Spinal cord (tissue), 10 donors: ENCODE measurements around the gene DHX29. TPM values are rescaled to one million over a fixed set of nuclear protein-coding genes. Genes with fewer than 3 reads are reported as not detected.

Experiments used
- DNase-seq, 6 donors: peaks; one replicate each; pipeline versions ENCODE4 v3.0.0 to v3.0.0-alpha.2; 2013 to 2015; ENCODE audit warnings: low spot score in 6 of 6, low read depth in 4 of 6
- H3K27ac ChIP-seq: one replicate; pipeline ENCODE4 v1.5.1; 2013; ENCODE audit warnings: low read depth, low read length, control low read depth
- H3K27me3 ChIP-seq: one replicate; pipeline ENCODE4 v1.6.1; 2013; ENCODE audit warnings: low read length; ENCODE audit not compliant: control insufficient read depth, insufficient read depth
- H3K36me3 ChIP-seq: one replicate; pipeline ENCODE4 v1.6.1; 2013; ENCODE audit warnings: low read length; ENCODE audit not compliant: control insufficient read depth, insufficient read depth
- H3K4me1 ChIP-seq: one replicate; pipeline ENCODE4 v1.6.1; 2013; ENCODE audit warnings: low read length; ENCODE audit not compliant: control insufficient read depth, insufficient read depth
- H3K4me3 ChIP-seq: one replicate; pipeline ENCODE4 v1.5.1; 2013; ENCODE audit warnings: low read depth, low read length, control low read depth
- H3K9me3 ChIP-seq: one replicate; pipeline ENCODE4 v1.6.1; 2013; ENCODE audit warnings: low read length; ENCODE audit not compliant: control insufficient read depth, insufficient read depth
- WGBS: methylation state at CpG from one replicate; pipeline ENCODE4 v1.1.5; 2013; ENCODE audit warnings: missing lambda C conversion rate; ENCODE audit not compliant: insufficient coverage; 5-methylcytosine and 5-hydroxymethylcytosine counted together
- long read RNA-seq, 4 donors: transcript quantifications; one replicate each; lab custom pipeline, GENCODE V29; 2026
- polyA plus RNA-seq, 2 donors: library from polyadenylated mRNA; unstranded; fragments of 120-200 nt; gene quantifications; one replicate each; pipeline ENCODE4 v1.2.1, GENCODE V29; 2013; ENCODE audit not compliant: insufficient read length in 2 of 2
- total RNA-seq, 2 donors: library from RNA; depleted of rRNA in 1 of 2; stranded (reverse); fragments of 120-200 nt in 1 of 2; fragments of >200 nt in 1 of 2; gene quantifications; one replicate each; pipeline versions ENCODE4 v1.2.3 to v1.2.4, GENCODE V29; 2013 to 2014
- donor health status: healthy.

DHX29 gene, protein sequence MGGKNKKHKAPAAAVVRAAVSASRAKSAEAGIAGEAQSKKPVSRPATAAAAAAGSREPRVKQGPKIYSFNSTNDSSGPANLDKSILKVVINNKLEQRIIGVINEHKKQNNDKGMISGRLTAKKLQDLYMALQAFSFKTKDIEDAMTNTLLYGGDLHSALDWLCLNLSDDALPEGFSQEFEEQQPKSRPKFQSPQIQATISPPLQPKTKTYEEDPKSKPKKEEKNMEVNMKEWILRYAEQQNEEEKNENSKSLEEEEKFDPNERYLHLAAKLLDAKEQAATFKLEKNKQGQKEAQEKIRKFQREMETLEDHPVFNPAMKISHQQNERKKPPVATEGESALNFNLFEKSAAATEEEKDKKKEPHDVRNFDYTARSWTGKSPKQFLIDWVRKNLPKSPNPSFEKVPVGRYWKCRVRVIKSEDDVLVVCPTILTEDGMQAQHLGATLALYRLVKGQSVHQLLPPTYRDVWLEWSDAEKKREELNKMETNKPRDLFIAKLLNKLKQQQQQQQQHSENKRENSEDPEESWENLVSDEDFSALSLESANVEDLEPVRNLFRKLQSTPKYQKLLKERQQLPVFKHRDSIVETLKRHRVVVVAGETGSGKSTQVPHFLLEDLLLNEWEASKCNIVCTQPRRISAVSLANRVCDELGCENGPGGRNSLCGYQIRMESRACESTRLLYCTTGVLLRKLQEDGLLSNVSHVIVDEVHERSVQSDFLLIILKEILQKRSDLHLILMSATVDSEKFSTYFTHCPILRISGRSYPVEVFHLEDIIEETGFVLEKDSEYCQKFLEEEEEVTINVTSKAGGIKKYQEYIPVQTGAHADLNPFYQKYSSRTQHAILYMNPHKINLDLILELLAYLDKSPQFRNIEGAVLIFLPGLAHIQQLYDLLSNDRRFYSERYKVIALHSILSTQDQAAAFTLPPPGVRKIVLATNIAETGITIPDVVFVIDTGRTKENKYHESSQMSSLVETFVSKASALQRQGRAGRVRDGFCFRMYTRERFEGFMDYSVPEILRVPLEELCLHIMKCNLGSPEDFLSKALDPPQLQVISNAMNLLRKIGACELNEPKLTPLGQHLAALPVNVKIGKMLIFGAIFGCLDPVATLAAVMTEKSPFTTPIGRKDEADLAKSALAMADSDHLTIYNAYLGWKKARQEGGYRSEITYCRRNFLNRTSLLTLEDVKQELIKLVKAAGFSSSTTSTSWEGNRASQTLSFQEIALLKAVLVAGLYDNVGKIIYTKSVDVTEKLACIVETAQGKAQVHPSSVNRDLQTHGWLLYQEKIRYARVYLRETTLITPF (N-terminal part only)
- total RNA-seq = 10 to 100 TPM; 28.5 to 43.3 TPM
- polyA plus RNA-seq = 10 to 100 TPM; 22.3 to 28.1 TPM
- long read RNA-seq, donor 1, full-length matches to known transcripts = 3 of 28 reads
- long read RNA-seq, donor 1, partial matches to known transcripts = 25 of 28 reads
- long read RNA-seq, donor 1, other reads (novel, unspliced or antisense) = 0 of 28 reads
- long read RNA-seq, donor 2 = 0 reads
- long read RNA-seq, donor 3 = 0 reads
- long read RNA-seq, donor 4, full-length matches to known transcripts = 1 of 32 reads
- long read RNA-seq, donor 4, partial matches to known transcripts = 31 of 32 reads
- long read RNA-seq, donor 4, other reads (novel, unspliced or antisense) = 0 of 32 reads

DNA sequence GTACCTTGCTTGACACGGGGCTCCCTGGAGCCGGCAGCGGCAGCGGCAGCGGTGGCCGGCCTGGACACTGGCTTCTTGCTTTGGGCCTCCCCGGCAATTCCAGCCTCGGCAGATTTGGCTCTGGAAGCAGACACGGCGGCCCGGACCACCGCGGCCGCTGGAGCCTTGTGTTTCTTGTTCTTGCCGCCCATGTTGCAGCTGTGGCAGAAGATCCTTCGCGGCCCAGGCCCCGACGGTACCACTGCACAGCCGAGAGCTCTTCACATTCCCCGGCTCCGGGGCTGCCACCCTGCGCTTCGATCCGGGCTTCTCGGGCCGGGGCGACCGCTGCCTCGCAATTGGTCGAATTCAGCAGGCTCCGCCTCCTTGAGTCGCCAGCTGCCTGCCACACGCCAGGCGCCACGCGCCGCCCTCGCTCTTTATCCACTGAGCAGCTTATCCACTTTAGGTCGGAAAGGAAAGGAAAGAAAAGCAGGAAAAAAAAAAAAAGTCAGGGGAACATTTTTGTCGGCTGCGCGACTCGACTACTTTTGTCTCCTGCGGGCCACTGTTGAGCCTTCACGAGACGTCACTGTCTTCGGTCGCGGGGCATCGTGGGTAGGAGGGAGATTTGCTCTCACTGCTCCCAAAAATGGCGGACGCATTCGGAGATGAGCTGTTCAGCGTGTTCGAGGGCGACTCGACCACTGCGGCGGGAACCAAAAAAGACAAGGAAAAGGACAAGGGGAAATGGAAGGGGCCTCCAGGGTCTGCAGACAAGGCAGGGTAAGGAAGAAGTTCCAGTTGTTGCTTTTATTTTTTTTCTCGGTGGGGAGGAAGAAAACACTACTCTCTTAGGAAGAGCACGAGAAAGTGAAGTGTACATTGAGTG is at the start of gene DHX29, which contains the start of gene MTREX:
DHX29 (minus strand) TSS at position 312 of the 871 bp plus-strand sequence; CDS start at position 191, 121 bp downstream.
MTREX (plus strand) TSS at position 607 of the 871 bp plus-strand sequence; CDS start at position 632, 25 bp downstream.
- Histone ChIP-seq H3K4me3 (peak within 1 kb of the TSS; percentile 97), H3K27ac (peak within 1 kb of the TSS; percentile 97), H3K9me3 (no peaks in the 10 kb centered on the region), H3K4me1 (no peaks in the 10 kb centered on the region), H3K27me3 (no peaks in the 10 kb centered on the region), H3K36me3 (no peaks in the 10 kb centered on the region)
- peak; percentile 89 to 98 (median 91) for DNase-seq
- WGBS = under 1% methylated on average over 57 of the region's 62 CpGs

DNA sequence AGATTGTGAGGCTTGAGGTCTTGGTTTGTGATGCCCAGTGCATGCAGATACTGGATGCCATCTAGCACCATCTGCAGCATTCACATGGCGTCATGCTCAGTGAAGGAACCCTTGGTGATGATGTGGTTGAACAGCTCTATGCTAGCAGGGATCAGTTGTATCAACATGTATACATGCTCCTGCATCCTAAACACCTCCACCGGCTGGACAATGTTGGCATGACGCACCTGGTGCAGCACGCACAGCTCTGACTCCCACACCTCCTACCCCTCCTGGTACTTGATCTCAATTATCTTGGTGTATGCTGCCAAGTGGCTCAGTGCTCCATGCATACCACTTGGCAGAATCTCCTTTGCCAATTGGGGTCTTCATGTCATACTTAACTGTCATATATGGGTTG is 49.4 kb upstream of the DHX29 start:
- no peak for DNase-seq
- Histone ChIP-seq H3K4me3 (no peak overlapping the region), H3K4me1 (no peaks in the 10 kb centered on the region), H3K9me3 (no peaks in the 10 kb centered on the region), H3K27me3 (no peaks in the 10 kb centered on the region), H3K27ac (no peak overlapping the region), H3K36me3 (peaks cover 25% of the 10 kb centered on the region)
- 100% methylated on average over 3 of the region's 4 CpGs for WGBS

DNA sequence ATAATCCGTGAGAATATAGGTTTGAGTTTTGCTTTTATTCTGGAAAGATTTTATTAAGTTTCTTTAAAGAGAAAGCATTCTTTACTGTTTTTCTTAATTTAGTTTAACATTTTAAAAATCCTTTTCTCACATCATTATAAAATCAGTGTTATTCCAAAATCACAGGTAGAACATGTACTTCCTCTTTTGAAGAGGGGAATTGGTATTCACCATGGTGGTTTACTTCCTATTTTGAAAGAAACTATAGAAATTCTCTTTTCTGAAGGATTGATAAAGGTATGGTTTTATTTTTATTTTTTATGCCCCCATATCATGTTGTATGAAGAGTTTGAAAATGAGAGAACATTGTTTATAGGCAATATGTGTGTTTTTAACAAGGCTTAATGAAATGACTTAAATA is 43.3 kb upstream of the DHX29 start:
- DNase-seq = no peak
- H3K4me3 ChIP-seq = no peak overlapping the region
- WGBS = no CpG with 5 or more reads among the region's 1 CpG

DNA sequence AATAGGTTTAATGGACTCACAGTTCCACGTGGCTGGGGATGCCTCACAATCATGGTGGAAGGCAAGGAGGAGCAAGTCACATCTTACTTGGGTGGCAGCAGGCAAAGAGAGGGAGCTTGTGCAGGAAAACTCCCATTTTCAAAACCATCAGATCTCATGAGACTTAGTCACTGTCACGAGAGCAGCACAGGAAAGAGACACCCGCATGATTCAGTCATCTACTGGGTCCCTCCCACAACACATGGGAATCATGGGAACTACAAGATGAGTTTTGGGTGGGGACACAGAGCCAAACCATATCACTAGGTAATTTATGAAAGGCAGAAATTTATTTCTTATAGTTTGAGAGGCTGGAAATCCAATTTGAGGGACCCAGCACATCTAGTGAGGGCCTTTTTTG is 40.3 kb upstream of the DHX29 start:
- Histone ChIP-seq H3K27me3 (no peaks in the 10 kb centered on the region), H3K27ac (no peak overlapping the region), H3K36me3 (peaks cover 24% of the 10 kb centered on the region), H3K9me3 (no peaks in the 10 kb centered on the region), H3K4me1 (no peaks in the 10 kb centered on the region), H3K4me3 (no peak overlapping the region)
- DNase-seq = no peak
- WGBS = 100% methylated on average over 1 of the region's 3 CpGs

More for the DNA sequence above, 43.3 kb upstream of the DHX29 start:
- no peak overlapping the region for H3K27ac ChIP-seq
- no peaks in the 10 kb centered on the region for H3K9me3 ChIP-seq
- H3K4me1 ChIP-seq = no peaks in the 10 kb centered on the region
- H3K36me3 ChIP-seq = peaks cover 30% of the 10 kb centered on the region
- H3K27me3 ChIP-seq = no peaks in the 10 kb centered on the region

DNA sequence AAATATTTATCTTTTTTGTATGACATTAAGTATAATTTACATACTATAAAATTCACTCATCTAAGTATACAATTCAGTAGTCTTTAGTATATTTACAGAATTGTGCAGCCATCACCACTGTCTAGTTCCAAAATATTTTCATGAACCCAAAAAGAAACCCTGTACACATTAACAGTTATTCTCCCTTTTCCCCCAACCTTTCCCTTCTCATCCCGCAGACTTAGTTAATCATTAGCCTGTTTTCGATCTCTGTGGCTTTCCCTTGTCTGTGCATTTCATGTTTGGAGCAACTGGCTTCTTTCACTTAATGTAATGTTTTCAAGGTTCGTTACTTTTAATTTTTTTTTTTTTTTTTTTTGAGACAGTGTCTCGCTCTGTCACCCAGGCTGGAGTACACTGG is 37.8 kb upstream of the DHX29 start:
- DNase-seq = no peak
- no peaks in the 10 kb centered on the region for H3K27me3 ChIP-seq
- H3K36me3 ChIP-seq = peaks cover 25% of the 10 kb centered on the region
- 100% methylated on average over 3 of the region's 4 CpGs for WGBS
- no peak overlapping the region for H3K4me3 ChIP-seq
- no peaks in the 10 kb centered on the region for H3K4me1 ChIP-seq
- H3K9me3 ChIP-seq = no peaks in the 10 kb centered on the region
- H3K27ac ChIP-seq = no peak overlapping the region

DNA sequence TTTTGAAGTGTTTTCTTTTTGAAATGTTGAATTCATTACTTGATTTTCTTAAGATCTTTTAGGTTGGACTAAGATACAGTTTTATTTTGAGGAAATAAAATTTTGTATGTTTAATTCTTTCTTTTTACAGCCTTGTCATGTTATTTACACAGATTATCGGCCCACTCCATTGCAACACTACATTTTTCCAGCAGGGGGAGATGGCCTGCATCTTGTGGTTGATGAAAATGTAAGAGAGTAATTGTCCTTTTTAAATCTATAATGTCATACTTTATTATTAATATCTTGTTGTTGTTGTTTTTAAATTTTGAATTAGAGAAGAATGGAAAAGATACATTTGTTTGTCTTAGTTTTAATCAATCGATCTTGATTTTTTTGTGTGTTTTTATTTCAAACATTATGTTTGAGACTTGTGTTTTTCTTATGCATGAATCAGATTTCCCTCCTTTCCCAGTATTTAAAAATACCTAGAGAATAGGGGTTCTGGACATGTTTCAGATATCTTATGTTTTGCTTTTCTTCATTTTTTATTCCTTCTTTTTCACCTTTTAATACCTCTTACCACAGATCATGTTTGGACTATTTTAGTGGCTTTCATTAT is 37.0 kb upstream of the DHX29 start:
- Histone ChIP-seq H3K9me3 (no peaks in the 10 kb centered on the region), H3K27ac (no peak overlapping the region)
- WGBS = no CpG with 5 or more reads among the region's 2 CpGs

DNA sequence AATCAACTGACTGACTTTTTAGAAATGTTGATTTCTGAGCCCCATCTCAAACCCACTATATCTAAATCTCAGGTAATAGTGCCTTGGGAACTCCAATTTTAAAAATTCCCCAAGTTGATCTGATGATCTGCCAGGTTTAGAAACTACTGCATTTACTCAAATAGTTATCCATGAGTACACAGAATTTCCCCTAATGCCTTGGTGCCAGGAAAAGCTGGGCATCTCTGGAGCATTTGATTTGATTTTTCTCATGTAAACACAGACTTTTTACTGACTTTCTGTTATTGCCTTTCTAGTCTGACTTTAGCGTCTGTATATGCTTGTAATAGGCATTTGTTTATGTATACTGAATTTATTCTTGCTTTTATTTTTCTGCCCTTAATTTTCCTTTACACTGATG is 36.1 kb upstream of the DHX29 start:
- H3K9me3 ChIP-seq = no peaks in the 10 kb centered on the region
- H3K27me3 ChIP-seq = no peaks in the 10 kb centered on the region
- H3K27ac ChIP-seq = no peak overlapping the region
- H3K4me3 ChIP-seq = no peak overlapping the region
- no peak for DNase-seq
- WGBS = no CpG with 5 or more reads among the region's 1 CpG
- no peaks in the 10 kb centered on the region for H3K4me1 ChIP-seq
- peaks cover 21% of the 10 kb centered on the region for H3K36me3 ChIP-seq

More for the DNA sequence above, 37.0 kb upstream of the DHX29 start:
- Histone ChIP-seq H3K4me3 (no peak overlapping the region), H3K27me3 (no peaks in the 10 kb centered on the region), H3K4me1 (no peaks in the 10 kb centered on the region), H3K36me3 (peaks cover 25% of the 10 kb centered on the region)
- DNase-seq = peak; percentile 26 to 86 (median 59)

DNA sequence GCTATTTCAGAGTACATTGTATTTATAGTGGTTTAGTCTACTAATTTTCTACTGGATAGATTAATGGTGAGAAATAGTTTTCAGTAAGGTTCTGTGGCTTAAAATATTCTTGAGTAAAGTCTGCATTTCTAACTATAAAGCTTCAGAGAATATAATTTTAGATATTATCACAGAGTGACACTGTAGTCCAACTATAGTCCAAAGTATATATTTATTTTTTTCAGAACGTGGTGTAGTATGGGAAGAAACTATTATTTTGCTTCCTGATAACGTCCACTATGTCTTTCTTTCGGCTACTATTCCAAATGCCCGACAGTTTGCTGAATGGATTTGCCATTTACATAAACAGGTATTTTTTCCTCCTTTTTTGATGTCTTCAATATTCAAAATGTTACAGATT is 35.6 kb upstream of the DHX29 start:
- no peaks in the 10 kb centered on the region for H3K4me1 ChIP-seq
- H3K9me3 ChIP-seq = no peaks in the 10 kb centered on the region
- H3K27ac ChIP-seq = no peak overlapping the region
- 93% methylated on average over 3 of the region's 4 CpGs for WGBS
- H3K27me3 ChIP-seq = no peaks in the 10 kb centered on the region
- DNase-seq = no peak
- no peak overlapping the region for H3K4me3 ChIP-seq
- peaks cover 20% of the 10 kb centered on the region for H3K36me3 ChIP-seq
